HEK293 (cell line): ENCODE results near the gene FSTL4.

ENCODE experiments used
- CTCF ChIA-PET: fragments of 350-600 bp; formaldehyde crosslinking; extraction: SDS; loops from one replicate; lab custom pipeline; 2021; ENCODE audit warnings: antibody characterized with exemption; lab: Yijun Ruan, JAX
- POLR2A ChIA-PET: fragments of 300-600 bp; formaldehyde crosslinking; extraction: SDS; loops from one replicate; lab custom pipeline; 2020; ENCODE audit warnings: antibody characterized with exemption, inconsistent platforms; lab: Yijun Ruan, JAX
- H3K27ac ChIP-seq: fragments of 200-500 bp; sonication (Bioruptor generic); 2 replicates; pipeline ENCODE4 v1.5.1; 2014; ENCODE audit warnings: low read depth, low read length, control low read depth, inconsistent platforms; ENCODE audit errors: extremely low read depth
- H3K36me3 ChIP-seq, 2 experiments: fragments of 200-500 bp in 1 of 2; sonication (Bioruptor generic) in 1 of 2; 1 replicate in 1 of 2; 2 replicates in 1 of 2; pipeline ENCODE4 v1.5.1; 2014 to 2017; ENCODE audit warnings: inconsistent platforms in 2 of 2, low read length in 2 of 2; ENCODE audit not compliant: control insufficient read depth in 2 of 2, insufficient read depth in 1 of 2
- H3K4me1 ChIP-seq: fragments of 200-500 bp; sonication (Bioruptor generic); 2 replicates; pipeline ENCODE4 v1.5.1; 2014; ENCODE audit warnings: mild to moderate bottlenecking, low read length, inconsistent platforms; ENCODE audit not compliant: control insufficient read depth, insufficient read depth
- H3K4me3 ChIP-seq: 2 replicates; pipeline ENCODE4 v1.5.1; 2011; ENCODE audit warnings: low read depth, mild to moderate bottlenecking, control low read depth, low read length, moderate library complexity
- H3K9me3 ChIP-seq: fragments of 200-500 bp; sonication (Bioruptor generic); 2 replicates; pipeline ENCODE4 v1.5.1; 2014; ENCODE audit warnings: low read depth, low read length, inconsistent platforms; ENCODE audit not compliant: control insufficient read depth, insufficient read depth
- EGR2 ChIP-seq: fragments of 450-650 bp; formaldehyde crosslinking; IDR thresholded peaks from 2 replicates; pipeline ENCODE4 v1.5.1; 2016; ENCODE audit warnings: low read depth, missing biosample characterization, missing genetic modification characterization
- FEZF1 ChIP-seq: fragments of 450-650 bp; formaldehyde crosslinking; IDR thresholded peaks from 2 replicates; pipeline ENCODE4 v1.5.1; 2016; ENCODE audit warnings: missing biosample characterization, missing genetic modification characterization
- GLI2 ChIP-seq: fragments of 450-650 bp; formaldehyde crosslinking; IDR thresholded peaks from 2 replicates; pipeline ENCODE4; 2017; ENCODE audit warnings: missing biosample characterization, missing genetic modification characterization, low read depth, borderline replicate concordance
- GLIS1 ChIP-seq: fragments of 450-650 bp; formaldehyde crosslinking; IDR thresholded peaks from 2 replicates; pipeline ENCODE4 v1.5.1; 2016; ENCODE audit warnings: missing biosample characterization, missing genetic modification characterization
- GLIS2 ChIP-seq: fragments of 450-650 bp; formaldehyde crosslinking; IDR thresholded peaks from 2 replicates; pipeline ENCODE4 v1.5.1; 2016; ENCODE audit warnings: missing biosample characterization, missing genetic modification characterization
- OSR2 ChIP-seq: fragments of 450-650 bp; formaldehyde crosslinking; IDR thresholded peaks from 2 replicates; pipeline ENCODE4 v1.5.1; 2016; ENCODE audit warnings: missing biosample characterization, missing genetic modification characterization
- ZBTB17 ChIP-seq: fragments of 450-650 bp; formaldehyde crosslinking; IDR thresholded peaks from 2 replicates; pipeline ENCODE4 v1.5.1; 2016; ENCODE audit warnings: missing biosample characterization, missing genetic modification characterization
- ZEB2 ChIP-seq: fragments of 450-650 bp; formaldehyde crosslinking; IDR thresholded peaks from 2 replicates; pipeline ENCODE4 v1.5.1; 2016; ENCODE audit warnings: missing biosample characterization, missing genetic modification characterization
- ZFHX2 ChIP-seq: fragments of 450-650 bp; formaldehyde crosslinking; conservative IDR thresholded peaks from 2 replicates; pipeline ENCODE4 v1.5.1; 2016; ENCODE audit warnings: missing biosample characterization, missing genetic modification characterization
- ZNF157 ChIP-seq: fragments of 450-650 bp; formaldehyde crosslinking; IDR thresholded peaks from 2 replicates; pipeline ENCODE4 v1.5.1; 2016; ENCODE audit warnings: missing biosample characterization, missing genetic modification characterization
- ZNF169 ChIP-seq: fragments of 450-650 bp; formaldehyde crosslinking; IDR thresholded peaks from 2 replicates; pipeline ENCODE4 v1.5.1; 2016; ENCODE audit warnings: missing biosample characterization, missing genetic modification characterization
- ZNF19 ChIP-seq: fragments of 450-650 bp; formaldehyde crosslinking; IDR thresholded peaks from 2 replicates; pipeline ENCODE4; 2016; ENCODE audit warnings: missing biosample characterization, missing genetic modification characterization, low read depth
- ZNF223 ChIP-seq: fragments of 450-650 bp; formaldehyde crosslinking; IDR thresholded peaks from 2 replicates; pipeline ENCODE4 v1.5.1; 2016; ENCODE audit warnings: missing biosample characterization, missing genetic modification characterization
- ZNF24 ChIP-seq: fragments of 450-650 bp; formaldehyde crosslinking; IDR thresholded peaks from 2 replicates; pipeline ENCODE4 v1.5.1; 2016; ENCODE audit warnings: missing biosample characterization, missing genetic modification characterization
- ZNF266 ChIP-seq: fragments of 450-650 bp; formaldehyde crosslinking; IDR thresholded peaks from 2 replicates; pipeline ENCODE4 v1.5.1; 2016; ENCODE audit warnings: missing biosample characterization, missing genetic modification characterization, low read depth
- ZNF514 ChIP-seq: fragments of 450-650 bp; formaldehyde crosslinking; IDR thresholded peaks from 2 replicates; pipeline ENCODE4 v1.5.1; 2016; ENCODE audit warnings: missing biosample characterization, missing genetic modification characterization
- ZNF549 ChIP-seq: fragments of 450-650 bp; IDR thresholded peaks from 2 replicates; pipeline ENCODE4 v1.5.1; 2018; ENCODE audit warnings: missing biosample characterization, missing genetic modification characterization, mild to moderate bottlenecking, inconsistent platforms, moderate library complexity
- ZNF610 ChIP-seq: fragments of 450-650 bp; formaldehyde crosslinking; IDR thresholded peaks from 2 replicates; pipeline ENCODE4 v1.5.1; 2016; ENCODE audit warnings: missing biosample characterization, missing genetic modification characterization, borderline replicate concordance
- ZNF660 ChIP-seq: fragments of 450-650 bp; IDR thresholded peaks from 2 replicates; pipeline ENCODE4 v1.5.1; 2018; ENCODE audit warnings: missing biosample characterization, mild to moderate bottlenecking, missing genetic modification characterization
- ZNF76 ChIP-seq: fragments of 450-650 bp; formaldehyde crosslinking; IDR thresholded peaks from 2 replicates; pipeline ENCODE4; 2016; ENCODE audit warnings: low read depth, missing biosample characterization, missing genetic modification characterization, borderline replicate concordance
- ZNF792 ChIP-seq: fragments of 450-650 bp; formaldehyde crosslinking; IDR thresholded peaks from 2 replicates; pipeline ENCODE4 v1.5.1; 2016; ENCODE audit warnings: missing biosample characterization, missing genetic modification characterization
- ZSCAN16 ChIP-seq: fragments of 450-650 bp; formaldehyde crosslinking; IDR thresholded peaks from 2 replicates; pipeline ENCODE4 v1.5.1; 2016; ENCODE audit warnings: missing biosample characterization, missing genetic modification characterization
- ZXDB ChIP-seq: fragments of 450-650 bp; formaldehyde crosslinking; IDR thresholded peaks from 2 replicates; pipeline ENCODE4 v1.5.1; 2016; ENCODE audit warnings: missing biosample characterization, missing genetic modification characterization
- TF ChIP-seq, protein P1 (sequence below): fragments of 450-650 bp; formaldehyde crosslinking; IDR thresholded peaks from 2 replicates; pipeline ENCODE4 v1.5.1; 2016; ENCODE audit warnings: missing biosample characterization, missing genetic modification characterization
- TF ChIP-seq, protein P2 (sequence below): fragments of 450-650 bp; formaldehyde crosslinking; IDR thresholded peaks from 2 replicates; pipeline ENCODE4 v1.5.1; 2016; ENCODE audit warnings: missing biosample characterization, missing genetic modification characterization, low read depth
- TF ChIP-seq, protein P3 (sequence below): fragments of 450-650 bp; formaldehyde crosslinking; IDR thresholded peaks from 2 replicates; pipeline ENCODE4 v1.5.1; 2017; ENCODE audit warnings: missing biosample characterization, missing genetic modification characterization
- TF ChIP-seq, protein P4 (sequence below): fragments of 450-650 bp; formaldehyde crosslinking; IDR thresholded peaks from 2 replicates; pipeline ENCODE4 v1.5.1; 2017; ENCODE audit warnings: missing biosample characterization, mild to moderate bottlenecking, missing genetic modification characterization, moderate library complexity

FSTL4 gene

DNA sequence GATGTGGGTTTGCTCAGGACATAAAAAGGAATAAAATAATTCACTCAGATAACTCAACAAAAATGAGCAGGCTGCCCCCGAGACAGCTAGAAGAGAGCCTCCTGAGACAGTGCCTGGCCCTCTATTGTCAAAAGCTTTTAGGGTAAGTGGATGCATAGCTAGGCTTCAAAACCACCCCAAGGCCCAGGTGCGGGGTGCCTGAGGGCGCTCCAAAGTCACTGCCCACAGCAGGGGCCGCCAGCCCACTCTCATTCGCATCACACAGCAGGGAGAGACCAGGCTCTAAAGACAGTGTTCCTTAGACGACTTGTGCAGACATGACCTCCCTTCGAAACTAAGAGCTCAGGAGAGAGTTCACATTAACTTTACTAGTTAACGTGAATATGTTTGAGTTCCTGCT is 271.5 kb downstream of the FSTL4 start (continued):
- TF ChIP-seq ZNF169 (tag by site-specific recombination) = no peak
- no peak for TF ChIP-seq GLI2 (tag by site-specific recombination)
- TF ChIP-seq ZNF792 (tag by site-specific recombination) = no peak
- no peak for TF ChIP-seq GLIS2 (tag by site-specific recombination)
- TF ChIP-seq ZNF223 (tag by site-specific recombination) = no peak
- TF ChIP-seq ZNF610 = no peak
- TF ChIP-seq OSR2 (tag by site-specific recombination) = no peak

DNA sequence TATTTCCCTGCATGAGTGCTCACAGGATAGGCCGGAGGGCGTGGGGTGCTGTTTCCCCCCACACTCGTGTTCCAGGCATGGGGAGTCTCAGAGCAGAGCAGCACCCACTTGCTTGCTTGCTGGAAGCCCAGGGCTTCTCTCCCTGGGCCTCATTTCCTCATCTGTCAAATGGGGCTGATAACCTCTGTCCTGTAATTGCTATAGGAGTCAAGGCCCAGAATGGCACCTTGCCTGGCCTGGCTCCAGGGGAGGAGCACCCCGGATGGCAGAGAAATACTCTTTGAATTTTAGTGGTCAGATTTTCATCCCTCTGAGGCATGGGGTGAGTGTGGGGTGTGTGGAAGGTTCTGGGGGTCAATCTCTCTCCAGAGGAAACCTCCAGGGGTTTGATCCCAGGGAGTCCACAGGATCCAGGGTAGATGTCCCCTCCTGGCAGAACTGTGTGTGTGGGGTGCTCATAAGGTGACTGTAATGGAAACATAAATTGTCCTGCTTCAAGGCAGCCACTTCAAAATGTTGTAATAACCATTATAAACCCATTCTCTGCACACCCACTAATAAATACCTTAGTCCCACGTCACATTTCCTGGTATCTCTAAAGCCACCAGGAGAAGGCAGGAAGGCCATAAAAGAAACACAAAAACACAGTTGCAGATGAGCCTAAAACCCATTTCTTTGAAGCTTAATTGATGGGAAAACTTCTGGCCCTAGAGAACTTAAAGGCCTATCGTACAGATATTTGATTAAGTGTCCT is 272.2 kb downstream of the FSTL4 start:
- CTCF ChIA-PET = interaction anchor here (0.6 to 0.7 kb wide), 3 partner anchors 10 to 330 kb away, joined by 3 to 4 read pairs (median 4); no protein-coding TSS in a partner anchor
- POLR2A ChIA-PET = no interaction called here
- Histone ChIP-seq H3K4me1 (no peaks in the 10 kb centered on the region), H3K9me3 (no peaks in the 10 kb centered on the region), H3K4me3 (no peak overlapping the region), H3K36me3 (no peaks in the 10 kb centered on the region), H3K27ac (no peak overlapping the region)
- TF ChIP-seq ZNF266 (tag by site-specific recombination) (no peak), ZEB2 (tag by site-specific recombination) (no peak), ZNF660 (tag by site-specific recombination) (no peak), ZNF19 (tag by site-specific recombination) (no peak), ZNF76 (tag by site-specific recombination) (no peak), ZNF549 (tag by site-specific recombination) (no peak), ZSCAN16 (tag by site-specific recombination) (no peak), ZBTB17 (tag by site-specific recombination) (no peak), GLIS1 (tag by site-specific recombination) (peak; percentile 81), FEZF1 (tag by site-specific recombination) (no peak), ZXDB (no peak), ZFHX2 (tag by site-specific recombination) (peak; percentile 87), ZNF24 (no peak), ZNF157 (no peak), EGR2 (tag by site-specific recombination) (peak; percentile 83; the same call in 1 of the 2 replicates), ZNF514 (tag by site-specific recombination) (no peak)
- TF ChIP-seq, protein P1, sequence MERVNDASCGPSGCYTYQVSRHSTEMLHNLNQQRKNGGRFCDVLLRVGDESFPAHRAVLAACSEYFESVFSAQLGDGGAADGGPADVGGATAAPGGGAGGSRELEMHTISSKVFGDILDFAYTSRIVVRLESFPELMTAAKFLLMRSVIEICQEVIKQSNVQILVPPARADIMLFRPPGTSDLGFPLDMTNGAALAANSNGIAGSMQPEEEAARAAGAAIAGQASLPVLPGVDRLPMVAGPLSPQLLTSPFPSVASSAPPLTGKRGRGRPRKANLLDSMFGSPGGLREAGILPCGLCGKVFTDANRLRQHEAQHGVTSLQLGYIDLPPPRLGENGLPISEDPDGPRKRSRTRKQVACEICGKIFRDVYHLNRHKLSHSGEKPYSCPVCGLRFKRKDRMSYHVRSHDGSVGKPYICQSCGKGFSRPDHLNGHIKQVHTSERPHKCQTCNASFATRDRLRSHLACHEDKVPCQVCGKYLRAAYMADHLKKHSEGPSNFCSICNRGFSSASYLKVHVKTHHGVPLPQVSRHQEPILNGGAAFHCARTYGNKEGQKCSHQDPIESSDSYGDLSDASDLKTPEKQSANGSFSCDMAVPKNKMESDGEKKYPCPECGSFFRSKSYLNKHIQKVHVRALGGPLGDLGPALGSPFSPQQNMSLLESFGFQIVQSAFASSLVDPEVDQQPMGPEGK = no peak
- TF ChIP-seq, protein P2, sequence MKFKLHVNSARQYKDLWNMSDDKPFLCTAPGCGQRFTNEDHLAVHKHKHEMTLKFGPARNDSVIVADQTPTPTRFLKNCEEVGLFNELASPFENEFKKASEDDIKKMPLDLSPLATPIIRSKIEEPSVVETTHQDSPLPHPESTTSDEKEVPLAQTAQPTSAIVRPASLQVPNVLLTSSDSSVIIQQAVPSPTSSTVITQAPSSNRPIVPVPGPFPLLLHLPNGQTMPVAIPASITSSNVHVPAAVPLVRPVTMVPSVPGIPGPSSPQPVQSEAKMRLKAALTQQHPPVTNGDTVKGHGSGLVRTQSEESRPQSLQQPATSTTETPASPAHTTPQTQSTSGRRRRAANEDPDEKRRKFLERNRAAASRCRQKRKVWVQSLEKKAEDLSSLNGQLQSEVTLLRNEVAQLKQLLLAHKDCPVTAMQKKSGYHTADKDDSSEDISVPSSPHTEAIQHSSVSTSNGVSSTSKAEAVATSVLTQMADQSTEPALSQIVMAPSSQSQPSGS (tag by site-specific recombination) = no peak
- TF ChIP-seq, protein P3, sequence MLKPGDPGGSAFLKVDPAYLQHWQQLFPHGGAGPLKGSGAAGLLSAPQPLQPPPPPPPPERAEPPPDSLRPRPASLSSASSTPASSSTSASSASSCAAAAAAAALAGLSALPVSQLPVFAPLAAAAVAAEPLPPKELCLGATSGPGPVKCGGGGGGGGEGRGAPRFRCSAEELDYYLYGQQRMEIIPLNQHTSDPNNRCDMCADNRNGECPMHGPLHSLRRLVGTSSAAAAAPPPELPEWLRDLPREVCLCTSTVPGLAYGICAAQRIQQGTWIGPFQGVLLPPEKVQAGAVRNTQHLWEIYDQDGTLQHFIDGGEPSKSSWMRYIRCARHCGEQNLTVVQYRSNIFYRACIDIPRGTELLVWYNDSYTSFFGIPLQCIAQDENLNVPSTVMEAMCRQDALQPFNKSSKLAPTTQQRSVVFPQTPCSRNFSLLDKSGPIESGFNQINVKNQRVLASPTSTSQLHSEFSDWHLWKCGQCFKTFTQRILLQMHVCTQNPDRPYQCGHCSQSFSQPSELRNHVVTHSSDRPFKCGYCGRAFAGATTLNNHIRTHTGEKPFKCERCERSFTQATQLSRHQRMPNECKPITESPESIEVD (tag by site-specific recombination) = 0 out of 2 replicates have a peak, but pooled peaks have one; percentile 10
- TF ChIP-seq, protein P4, sequence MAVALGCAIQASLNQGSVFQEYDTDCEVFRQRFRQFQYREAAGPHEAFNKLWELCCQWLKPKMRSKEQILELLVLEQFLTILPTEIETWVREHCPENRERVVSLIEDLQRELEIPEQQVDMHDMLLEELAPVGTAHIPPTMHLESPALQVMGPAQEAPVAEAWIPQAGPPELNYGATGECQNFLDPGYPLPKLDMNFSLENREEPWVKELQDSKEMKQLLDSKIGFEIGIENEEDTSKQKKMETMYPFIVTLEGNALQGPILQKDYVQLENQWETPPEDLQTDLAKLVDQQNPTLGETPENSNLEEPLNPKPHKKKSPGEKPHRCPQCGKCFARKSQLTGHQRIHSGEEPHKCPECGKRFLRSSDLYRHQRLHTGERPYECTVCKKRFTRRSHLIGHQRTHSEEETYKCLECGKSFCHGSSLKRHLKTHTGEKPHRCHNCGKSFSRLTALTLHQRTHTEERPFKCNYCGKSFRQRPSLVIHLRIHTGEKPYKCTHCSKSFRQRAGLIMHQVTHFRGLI (tag by site-specific recombination) = no peak
